GM23338 (cell line): ENCODE results near the gene B4GAT1. TPM values are rescaled to one million over a fixed set of nuclear protein-coding genes. Genes with fewer than 3 reads are reported as not detected.

Source experiments
- ATAC-seq: fragments of 200-7000 bp; cut with Tn5 transposase; 3 replicates; pipeline ENCODE4 v1.9.1; 2020
- DNase-seq: peaks from one replicate; pipeline ENCODE4 v3.0.0-alpha.2; 2015; ENCODE audit warnings: low spot score
- H2AFZ ChIP-seq: fragments of 200-600 bp; sonication (generic); 2 replicates; pipeline ENCODE4 v1.8.0; 2016; ENCODE audit warnings: antibody characterized with exemption, mild to moderate bottlenecking, moderate library complexity
- H3F3A ChIP-seq: fragments of 200-600 bp; sonication (generic); replicated peaks from 2 replicates; pipeline ENCODE4 v1.8.0; 2017; ENCODE audit warnings: antibody characterized with exemption, mixed run types, low read depth
- H3K27ac ChIP-seq: fragments of 200-600 bp; sonication (generic); 2 replicates; pipeline ENCODE4 v1.6.1; 2016; ENCODE audit warnings: low read depth
- H3K27me3 ChIP-seq: fragments of 200-600 bp; sonication (generic); 2 replicates; pipeline ENCODE4 v1.8.0; 2016; ENCODE audit warnings: mild to moderate bottlenecking, mixed run types, moderate library complexity; ENCODE audit not compliant: insufficient read depth
- H3K36me3 ChIP-seq: fragments of 200-600 bp; sonication (generic); 2 replicates; pipeline ENCODE4 v1.8.0; 2016; ENCODE audit warnings: mild to moderate bottlenecking; ENCODE audit not compliant: insufficient read depth
- H3K4me1 ChIP-seq: fragments of 200-600 bp; sonication (generic); 2 replicates; pipeline ENCODE4 v1.8.0; 2016; ENCODE audit warnings: mild to moderate bottlenecking, moderate library complexity; ENCODE audit not compliant: insufficient read depth
- H3K4me2 ChIP-seq: fragments of 200-600 bp; sonication (generic); 2 replicates; pipeline ENCODE4 v1.7.1; 2017; ENCODE audit warnings: mixed run types
- H3K4me3 ChIP-seq: fragments of 200-600 bp; sonication (generic); 2 replicates; pipeline ENCODE4 v1.6.1; 2016; ENCODE audit warnings: mixed run types
- H3K79me2 ChIP-seq: fragments of 200-600 bp; sonication (generic); replicated peaks from 2 replicates; pipeline ENCODE4 v1.8.0; 2017; ENCODE audit warnings: mild to moderate bottlenecking; ENCODE audit not compliant: insufficient read depth
- H3K9me2 ChIP-seq: fragments of 200-600 bp; sonication (generic); 2 replicates; pipeline ENCODE4 v1.8.0; 2017; ENCODE audit not compliant: insufficient read depth
- H4K20me1 ChIP-seq: fragments of 200-600 bp; sonication (generic); replicated peaks from 2 replicates; pipeline ENCODE4 v1.8.0; 2017; ENCODE audit warnings: mild to moderate bottlenecking; ENCODE audit not compliant: insufficient read depth
- H3K27ac Mint-ChIP-seq: 2 replicates; pipeline ENCODE4 v1.8.0; 2020; ENCODE audit warnings: inconsistent platforms, mild to moderate bottlenecking, moderate library complexity, mixed read lengths
- H3K27me3 Mint-ChIP-seq: 3 replicates; pipeline ENCODE4 v1.8.0; 2022; ENCODE audit warnings: low read depth, mild to moderate bottlenecking, moderate library complexity, mixed read lengths, inconsistent platforms; ENCODE audit not compliant: insufficient read depth, poor library complexity
- H3K36me3 Mint-ChIP-seq: 3 replicates; pipeline ENCODE4 v1.8.0; 2021; ENCODE audit warnings: low read depth, mild to moderate bottlenecking, inconsistent platforms, moderate library complexity, mixed read lengths
- H3K4me1 Mint-ChIP-seq: 3 replicates; pipeline ENCODE4 v1.8.0; 2020; ENCODE audit warnings: mild to moderate bottlenecking, inconsistent platforms, mixed read lengths
- H3K4me3 Mint-ChIP-seq: 3 replicates; pipeline ENCODE4 v1.8.0; 2021; ENCODE audit warnings: moderate library complexity, mild to moderate bottlenecking, inconsistent platforms, mixed read lengths
- H3K9me3 Mint-ChIP-seq: 3 replicates; pipeline ENCODE4 v1.8.0; 2020; ENCODE audit warnings: moderate library complexity, mild to moderate bottlenecking, inconsistent platforms, mixed read lengths
- CTCF ChIP-seq, 2 experiments: fragments of 200-600 bp in 1 of 2; sonication (generic) in 1 of 2; conservative IDR thresholded peaks; 2 replicates each; pipeline versions ENCODE4 v1.5.1 to v1.6.1; 2016 to 2017; ENCODE audit warnings: antibody characterized with exemption in 2 of 2, low read depth in 2 of 2, mild to moderate bottlenecking in 2 of 2, moderate library complexity in 1 of 2
- ETS1 ChIP-seq: IDR thresholded peaks from 2 replicates; pipeline ENCODE4 v1.6.1; 2016; ENCODE audit warnings: antibody characterized with exemption
- EZH2phosphoT487 ChIP-seq: fragments of 200-600 bp; sonication (generic); IDR thresholded peaks from one replicate; pipeline ENCODE4 v1.8.1; 2018; ENCODE audit warnings: antibody characterized with exemption; ENCODE audit not compliant: unreplicated experiment
- JUNB ChIP-seq: IDR thresholded peaks from one replicate; pipeline ENCODE4 v1.6.1; 2016; ENCODE audit warnings: antibody characterized with exemption; ENCODE audit not compliant: unreplicated experiment
- NANOG ChIP-seq: IDR thresholded peaks from 2 replicates; pipeline ENCODE4 v1.6.1; 2016; ENCODE audit warnings: antibody characterized with exemption, borderline replicate concordance
- POLR2AphosphoS5 ChIP-seq: IDR thresholded peaks from 2 replicates; pipeline ENCODE4 v1.6.1; 2016; ENCODE audit warnings: antibody characterized with exemption, low read depth
- REST ChIP-seq: IDR thresholded peaks from one replicate; pipeline ENCODE4 v1.6.1; 2018; ENCODE audit warnings: antibody characterized with exemption; ENCODE audit not compliant: unreplicated experiment
- STAT1 ChIP-seq: IDR thresholded peaks from one replicate; pipeline ENCODE4 v1.6.1; 2016; ENCODE audit warnings: antibody characterized with exemption; ENCODE audit not compliant: unreplicated experiment
- ZNF331 ChIP-seq: fragments of 250-450 bp; sonication (Bioruptor Pico); IDR thresholded peaks from 2 replicates; pipeline ENCODE4 v1.5.0; 2020; ENCODE audit warnings: low read depth, mild to moderate bottlenecking, moderate library complexity
- polyA plus RNA-seq: library from polyadenylated mRNA; unstranded; fragments of >200 nt; fragmentation: Nextera tagmentation; extraction: Ambion mirVana; gene quantifications from 2 replicates; pipeline ENCODE4 v1.2.1, GENCODE V29; 2016
- total RNA-seq: library from RNA; depleted of rRNA; stranded (reverse); fragments of >200 nt; shearing (Covaris generic); gene quantifications from 2 replicates; pipeline ENCODE4 v1.2.3, GENCODE V29; 2014

B4GAT1 gene
- total and polyA plus RNA-seq, 2 experiments from 2014 or later = 23.5 to 41.9 TPM

GRCh38 chr11:66336234-66337102 lies 11.0 kb downstream of the B4GAT1 start, which contains the start of gene RIN1:
RIN1 (minus strand) TSS chr11:66336434; CDS start chr11:66336402, 32 bp downstream.
- Histone ChIP-seq H3K4me1 (peaks cover 16% of the 10 kb centered on the region; the same call in 1 of the 2 replicates), H3K79me2 (no peaks in the 10 kb centered on the region), H3K4me2 (peak within 1 kb of the TSS; percentile 82), H3K27ac (peak within 1 kb of the TSS; percentile 76; the same call in 1 of the 2 replicates), H3K27me3 (no peaks in the 10 kb centered on the region), H3K9me2 (no peaks in the 10 kb centered on the region), H4K20me1 (no peaks in the 10 kb centered on the region; the same call in 1 of the 2 replicates), H2AFZ (no peak within 1 kb of the TSS), H3K36me3 (no peaks in the 10 kb centered on the region; the same call in 1 of the 2 replicates), H3F3A (0 out of 2 replicates have a peak, but pooled peaks cover 6% of the 10 kb centered on the region), H3K4me3 (peak within 1 kb of the TSS; percentile 60)
- H3K27ac Mint-ChIP-seq = peak within 1 kb of the TSS; percentile 56; the same call in 1 of the 2 replicates
- H3K4me1 Mint-ChIP-seq = peaks cover 18% of the 10 kb centered on the region
- DNase-seq (peak; percentile 88), ATAC-seq (peak; percentile 67)
- no peaks in the 10 kb centered on the region for H3K9me3 Mint-ChIP-seq
- TF ChIP-seq CTCF (conservative IDR thresholded peaks at IDR 0.05; ENCODE audit: low read depth in 2 of 2) = peak; percentile 62 to 87
- TF ChIP-seq JUNB = no peak
- TF ChIP-seq ZNF331 (CRISPR knock-in tag) = no peak
- no peak for TF ChIP-seq NANOG
- no peak for TF ChIP-seq STAT1
- TF ChIP-seq POLR2AphosphoS5 = peak; percentile 22; the same call in 1 of the 2 replicates
- peak within 1 kb of the TSS; percentile 83 for H3K4me3 Mint-ChIP-seq
- peaks cover 11% of the 10 kb centered on the region for H3K36me3 Mint-ChIP-seq
- H3K27me3 Mint-ChIP-seq = peaks cover 5% of the 10 kb centered on the region

GRCh38 chr11:66335531-66336233 lies 11.7 kb downstream of the B4GAT1 start:
- no peak overlapping the region for H2AFZ ChIP-seq
- H3K36me3 ChIP-seq = no peaks in the 10 kb centered on the region; the same call in 1 of the 2 replicates
- no peak for TF ChIP-seq JUNB
- TF ChIP-seq ZNF331 (CRISPR knock-in tag) = no peak
- TF ChIP-seq NANOG = no peak
- no peak for TF ChIP-seq REST
- TF ChIP-seq EZH2phosphoT487 = no peak
- no peak for TF ChIP-seq CTCF (conservative IDR thresholded peaks at IDR 0.05; ENCODE audit: low read depth in 2 of 2)
- no peak for TF ChIP-seq ETS1
- DNase-seq (peak; percentile 72), ATAC-seq (peak; percentile 52)
- no peaks in the 10 kb centered on the region; the same call in 1 of the 2 replicates for H4K20me1 ChIP-seq
- peak overlapping the region; percentile 83 for H3K4me3 Mint-ChIP-seq
- no peak overlapping the region for H3K27ac Mint-ChIP-seq
- no peaks in the 10 kb centered on the region for H3K9me3 Mint-ChIP-seq
- H3K27ac ChIP-seq = no peak overlapping the region
- H3K4me3 ChIP-seq = peak overlapping the region; percentile 60
- H3K4me2 ChIP-seq = peak overlapping the region; percentile 82
- no peaks in the 10 kb centered on the region for H3K27me3 ChIP-seq
- peaks cover 7% of the 10 kb centered on the region for H3K36me3 Mint-ChIP-seq
- no peaks in the 10 kb centered on the region for H3K79me2 ChIP-seq
- peaks cover 18% of the 10 kb centered on the region for H3K4me1 Mint-ChIP-seq
- no peaks in the 10 kb centered on the region for H3K9me2 ChIP-seq
- H3K27me3 Mint-ChIP-seq = peaks cover 4% of the 10 kb centered on the region
- peaks cover 16% of the 10 kb centered on the region; the same call in 1 of the 2 replicates for H3K4me1 ChIP-seq
- H3F3A ChIP-seq = 0 out of 2 replicates have a peak, but pooled peaks cover 6% of the 10 kb centered on the region
